NOMO-1 treated with DMSO at 0.1 percent for 48 hours (cell line): ENCODE data around the gene SLC8A3.
"Not testable (repeated sequence)": the region's sequence is repeated elsewhere in the genome, so short reads cannot be mapped to it uniquely, and the experiment has no call there.

Experiments
- DNase-seq: peaks from one replicate; lab custom pipeline; 2025; ENCODE audit not compliant: unreplicated experiment; lab: John Stamatoyannopoulos, UW

SLC8A3 gene

GRCh38 chr14:70188659-70189455, at the start of gene SLC8A3:
SLC8A3 (minus strand) TSS chr14:70188951; CDS start chr14:70168422, 20,529 bp downstream.
- DNase-seq, result no peak

DNA sequence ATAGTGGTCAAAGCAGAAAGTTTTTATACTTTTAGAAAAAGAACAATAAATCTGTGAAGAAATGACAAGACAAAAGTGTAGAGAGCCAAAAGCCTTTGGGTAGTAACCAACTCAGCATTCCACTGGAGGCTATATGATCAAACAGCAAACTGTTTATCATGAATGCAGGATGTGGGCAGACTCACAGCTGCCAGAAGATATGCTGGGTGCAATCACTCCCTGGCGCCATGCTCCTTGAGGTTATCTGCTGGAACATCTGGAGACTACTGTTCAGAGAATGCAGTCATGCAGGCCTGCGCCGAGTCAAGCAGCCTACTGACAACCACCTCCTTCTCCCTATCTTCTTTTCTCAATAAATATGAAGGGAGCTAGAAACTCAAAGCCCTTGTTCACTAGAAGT, 49.0 kb upstream of the SLC8A3 start:
- no peak for DNase-seq

DNA sequence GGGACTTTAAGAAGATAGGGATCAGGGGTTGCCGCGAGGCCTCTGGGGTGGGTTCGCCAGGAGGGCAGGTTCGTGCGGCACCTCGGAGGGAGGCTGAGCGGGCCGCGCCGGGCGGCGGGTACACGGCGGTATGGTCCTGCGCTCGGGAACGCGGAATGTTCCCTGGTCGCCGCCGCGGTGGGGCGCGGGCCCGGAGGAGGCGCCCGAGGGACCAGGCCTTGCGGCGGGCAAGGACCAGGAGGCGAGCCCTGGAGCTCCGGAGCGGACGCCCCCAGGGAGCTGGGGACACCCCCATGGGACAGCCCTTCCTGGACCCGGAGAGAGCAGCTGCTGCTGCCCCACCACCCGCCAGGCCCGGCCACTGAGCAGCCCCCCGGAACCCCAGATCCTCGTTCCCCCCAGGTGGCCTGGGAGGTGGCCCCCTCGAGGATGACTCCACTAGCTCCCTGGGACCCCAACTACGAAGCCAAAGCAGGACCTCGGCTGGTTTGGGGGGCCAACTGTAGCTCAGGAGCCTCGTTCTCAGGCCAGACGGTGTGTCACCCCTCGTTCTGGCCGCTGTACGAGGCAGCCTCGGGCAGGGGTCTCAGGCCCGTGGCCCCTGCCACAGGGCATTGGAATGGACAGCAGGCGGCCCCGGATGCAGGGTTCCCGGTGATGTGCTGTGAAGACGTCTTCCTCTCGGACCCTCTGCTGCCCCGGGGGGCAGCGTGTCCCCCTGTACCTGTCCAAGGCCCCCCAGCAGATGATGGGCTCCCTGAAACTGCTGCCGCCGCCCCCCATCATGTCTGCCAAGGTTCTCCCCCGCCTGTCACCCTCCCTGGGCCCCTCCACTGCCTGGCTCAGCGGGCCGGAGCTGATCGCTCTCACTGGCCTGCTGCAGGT, 45.6 kb upstream of the SLC8A3 start:
- no peak for DNase-seq

- peak; percentile 37 for DNase-seq
These were observed 43.2 kb upstream of the SLC8A3 start for GRCh38 chr14:70231756-70232544.

DNA sequence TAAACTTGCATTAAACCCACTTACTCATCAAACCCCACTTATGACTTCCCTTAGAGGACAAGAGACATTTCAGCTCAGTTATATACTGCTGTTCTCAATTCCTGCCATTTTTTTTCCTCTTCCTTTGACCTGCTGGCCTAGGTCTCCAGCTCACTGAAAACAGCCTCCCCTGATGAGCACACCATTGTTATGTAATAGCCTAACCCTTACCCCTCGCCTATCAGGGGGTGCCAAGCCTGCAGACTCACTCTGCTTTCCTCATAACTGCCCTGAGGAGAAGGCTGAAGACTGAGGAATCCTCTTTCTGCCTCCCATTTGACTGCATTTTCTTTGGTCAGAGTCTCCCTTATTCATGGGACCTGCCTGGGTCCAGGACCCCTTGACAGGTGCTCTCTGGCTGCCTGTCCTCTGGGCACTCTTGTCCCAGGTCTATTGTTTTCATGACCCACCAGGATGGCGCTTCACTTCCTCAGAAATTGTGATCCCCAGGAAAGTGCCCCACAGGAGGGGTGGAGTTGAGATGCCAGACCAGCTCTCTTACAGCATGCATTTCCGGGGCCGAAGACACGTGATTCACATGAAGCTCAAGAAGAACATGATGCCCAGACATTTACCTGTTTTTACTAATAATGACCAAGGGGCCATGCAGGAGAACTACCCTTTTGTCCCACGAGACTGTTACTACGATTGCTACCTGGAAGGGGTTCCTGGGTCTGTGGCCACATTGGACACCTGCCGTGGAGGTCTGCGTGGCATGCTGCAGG, 41.3 kb upstream of the SLC8A3 start:
- not testable (repeated sequence) for DNase-seq

DNA sequence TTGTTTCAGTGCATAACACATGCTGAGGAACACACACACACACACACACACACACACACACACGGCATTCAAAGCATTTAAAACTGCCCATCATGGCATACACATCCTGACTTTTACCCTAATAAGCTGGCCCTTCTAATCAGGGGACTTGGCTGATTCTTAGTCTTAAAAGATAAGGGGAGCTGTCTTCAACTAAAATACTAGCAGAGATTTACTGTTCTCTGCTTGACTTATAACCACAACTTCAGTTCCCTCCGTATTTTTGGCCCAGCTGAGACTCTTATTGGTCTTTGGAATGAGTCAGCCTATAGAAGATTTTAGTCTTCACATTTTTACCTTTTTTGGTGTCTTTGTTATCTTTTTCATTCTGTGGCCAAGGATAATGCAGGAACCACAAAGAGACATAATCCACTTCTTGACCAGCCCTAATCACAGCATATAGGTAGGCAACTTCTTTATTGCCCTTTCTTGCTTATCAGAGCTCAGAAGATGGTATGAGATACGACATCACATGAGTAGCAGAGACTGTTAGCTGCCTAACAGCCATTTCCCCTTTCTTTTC, 25.1 kb upstream of the SLC8A3 start:
- no peak for DNase-seq

- DNase-seq, result no peak
These were observed 24.0 kb upstream of the SLC8A3 start for GRCh38 chr14:70212752-70213151.

- DNase-seq, result no peak
These were observed 19.6 kb upstream of the SLC8A3 start for GRCh38 chr14:70208380-70208779.

DNA sequence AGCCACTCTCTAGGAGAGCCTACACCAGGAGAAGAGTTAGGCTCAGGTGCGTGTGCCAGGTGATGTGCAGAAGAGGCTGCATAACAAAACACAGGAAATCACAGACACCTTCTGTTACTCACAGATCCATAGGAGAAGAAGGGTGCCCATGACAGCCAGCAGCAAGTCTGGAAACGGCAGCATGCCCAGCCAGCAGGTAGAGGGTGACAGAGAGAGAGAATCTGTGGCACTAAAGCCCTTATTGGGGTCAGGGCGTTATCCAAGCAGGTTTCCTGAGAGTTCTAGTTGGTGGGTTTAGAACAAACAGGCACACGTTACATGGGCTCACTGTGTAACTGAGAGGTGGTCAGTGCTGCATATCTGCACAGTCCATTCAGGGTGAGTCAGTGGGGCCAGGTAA, 14.9 kb upstream of the SLC8A3 start:
- DNase-seq, result no peak

DNA sequence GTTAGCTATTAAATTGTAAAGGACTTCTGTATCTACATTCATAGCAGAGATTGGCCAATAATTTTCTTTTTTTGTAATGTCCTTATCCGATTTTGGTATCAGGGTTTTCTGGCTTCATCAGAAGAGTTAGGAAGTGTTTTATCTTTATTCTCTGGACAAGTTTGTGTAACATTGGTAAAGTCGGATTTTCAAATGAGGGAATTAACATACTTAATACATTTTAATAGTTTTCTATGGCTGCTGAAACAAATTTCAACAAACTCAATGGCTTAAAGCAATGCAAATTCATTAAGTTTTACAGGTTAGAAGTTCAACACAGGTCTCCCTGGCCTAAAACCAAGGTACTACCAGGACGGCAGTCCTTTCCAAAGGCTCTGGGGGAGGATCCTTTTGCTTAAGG, 13.2 kb upstream of the SLC8A3 start:
- no peak for DNase-seq

DNA sequence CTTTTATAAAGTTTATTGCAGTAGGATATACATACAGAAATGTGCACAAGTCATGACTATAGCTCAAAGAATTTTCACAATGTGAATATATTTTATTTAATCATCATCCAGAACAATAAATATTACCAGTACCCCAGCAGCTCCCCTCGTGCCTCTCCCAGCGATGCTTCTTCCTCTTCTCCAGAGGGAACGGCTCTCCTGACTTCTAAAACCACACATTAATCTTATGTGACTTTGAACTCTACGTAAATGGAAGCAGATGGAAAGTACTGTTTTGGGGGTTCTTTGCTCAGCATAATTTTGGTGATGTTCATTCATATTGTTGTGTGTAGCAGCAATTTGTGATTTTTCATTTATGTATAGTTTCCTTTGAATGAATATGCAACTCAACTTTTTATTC, 4.6 kb upstream of the SLC8A3 start:
- no peak for DNase-seq

DNA sequence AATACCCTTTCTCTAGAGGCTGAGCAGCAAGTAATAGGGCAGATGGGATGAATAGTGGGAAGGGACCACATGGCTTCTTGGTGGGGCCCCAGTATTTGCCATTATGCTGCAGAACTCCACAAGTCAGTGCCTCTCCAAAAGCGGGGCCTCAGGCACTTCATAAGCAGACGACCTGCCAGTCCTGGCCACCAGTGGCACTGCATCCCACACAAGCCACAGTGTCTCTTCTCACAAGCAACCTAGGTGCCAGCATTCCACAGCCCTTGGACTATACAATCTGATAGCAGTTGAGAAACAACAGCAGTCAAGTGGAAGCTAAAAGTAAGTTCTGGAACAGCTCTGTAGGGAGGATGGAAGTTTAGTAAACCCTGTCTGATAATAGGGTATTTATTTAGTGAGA, 4.2 kb upstream of the SLC8A3 start:
- no peak for DNase-seq

DNA sequence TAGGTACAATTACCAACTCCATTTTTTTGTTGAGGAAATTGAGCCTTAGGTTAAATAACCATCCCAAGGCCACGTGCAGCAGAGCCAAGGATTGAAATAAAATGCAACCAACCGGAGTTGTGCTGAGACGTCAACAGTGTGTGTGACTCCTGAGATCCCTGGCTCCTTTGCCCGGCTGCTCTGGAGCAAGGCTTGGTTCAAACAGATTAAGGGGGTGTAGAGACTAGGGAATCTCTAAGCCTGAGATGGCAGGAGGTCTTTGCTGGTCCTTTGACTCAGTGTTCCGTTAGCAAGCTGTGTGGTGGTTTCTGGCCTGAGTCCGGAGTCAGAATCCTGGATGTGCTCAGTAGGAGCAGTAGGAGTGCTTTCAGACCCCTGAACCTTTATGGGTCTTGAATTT, 1.4 kb upstream of the SLC8A3 start:
- no peak for DNase-seq

- DNase-seq, result no peak
These were observed 816 bp upstream of the SLC8A3 start for GRCh38 chr14:70189456-70190077.

DNA sequence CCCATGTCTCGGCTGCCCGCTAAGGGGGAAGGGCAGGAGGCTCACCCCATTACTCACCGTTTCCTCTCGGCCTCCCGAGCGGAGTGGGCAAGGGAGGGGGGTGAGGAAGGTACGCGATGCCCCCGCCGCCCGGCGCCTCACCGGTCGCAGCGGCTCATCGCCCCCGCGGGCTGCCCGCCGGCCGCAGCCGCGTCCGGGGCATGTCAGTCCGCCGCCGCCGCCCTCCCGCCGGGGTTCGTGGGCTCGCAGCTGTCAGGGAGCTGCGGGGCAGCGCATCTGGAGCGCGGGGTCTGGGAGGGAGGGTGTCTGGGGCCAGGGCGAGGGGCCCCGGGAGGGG, 461 bp downstream of the SLC8A3 start:
- no peak for DNase-seq

DNA sequence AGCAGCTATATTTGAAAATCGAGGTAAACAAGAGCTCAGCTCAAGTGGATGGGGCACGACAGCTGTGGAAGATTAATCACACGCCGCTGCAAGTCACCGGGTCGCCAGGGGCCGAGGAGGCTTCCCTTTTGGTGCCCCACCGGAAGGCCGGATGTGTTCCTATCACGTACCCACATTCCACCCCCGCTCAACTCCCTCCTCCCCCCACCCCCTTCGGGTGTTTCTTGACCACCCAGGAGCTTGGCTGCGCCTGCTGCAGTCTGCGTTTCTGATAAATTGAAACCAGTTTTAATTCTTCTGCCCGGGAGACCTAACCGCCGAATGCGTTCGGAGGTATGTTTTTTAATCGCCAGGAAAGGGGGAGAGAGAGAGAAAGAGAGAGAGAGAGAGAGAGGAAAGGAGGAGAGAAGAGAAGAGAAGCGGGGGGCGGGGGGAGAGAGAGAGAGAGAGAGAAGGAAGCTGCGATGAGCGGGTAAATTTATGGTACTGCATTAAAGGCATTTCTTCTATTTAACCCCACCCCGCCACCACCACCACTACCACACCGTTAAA, 1.8 kb downstream of the SLC8A3 start:
- no peak for DNase-seq

DNA sequence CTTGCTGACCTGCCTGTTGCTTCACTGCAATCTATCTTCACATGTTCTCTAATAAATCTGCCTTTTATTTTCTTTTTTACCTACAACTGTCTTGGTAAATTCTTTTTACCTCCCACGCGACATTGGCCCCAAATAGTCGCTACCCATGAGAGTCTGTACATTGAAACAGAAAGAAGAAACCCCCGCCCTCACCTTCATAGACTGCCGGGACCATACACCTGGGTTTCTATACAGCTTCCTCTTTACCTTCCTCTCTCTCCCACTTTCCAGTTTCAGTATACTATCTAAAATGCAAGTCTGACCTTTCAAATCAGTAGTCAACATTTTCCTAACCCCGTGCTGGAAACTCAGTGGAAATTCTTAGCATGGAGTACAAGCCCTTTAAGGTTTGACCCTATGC, 4.8 kb downstream of the SLC8A3 start:
- no peak for DNase-seq

- DNase-seq, result no peak
These were observed 7.5 kb downstream of the SLC8A3 start for GRCh38 chr14:70181276-70181675.

DNA sequence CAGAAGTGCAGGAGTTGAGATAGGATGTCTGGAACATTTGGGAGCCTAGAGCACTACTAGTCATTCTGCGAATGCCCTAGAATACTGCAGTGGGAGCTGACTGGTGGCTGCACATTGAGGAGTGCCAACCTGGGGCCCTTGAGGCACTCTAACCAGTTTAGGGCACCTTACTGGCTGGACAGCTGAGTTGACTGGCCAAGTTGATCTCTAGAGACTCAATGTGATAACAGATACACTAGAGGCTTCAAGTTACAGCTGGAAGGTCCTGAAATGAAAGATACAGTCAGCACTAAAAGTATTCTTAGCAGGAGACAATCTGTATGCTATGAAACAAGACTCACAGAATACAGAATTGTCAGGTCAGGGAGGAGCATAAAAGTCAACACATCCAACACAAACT, 8.0 kb downstream of the SLC8A3 start:
- DNase-seq, result no peak
